Activated T-cell treated with anti-CD3 and anti-CD28 coated beads for 48 hours (primary cell): ENCODE data around the gene EXOC8.

Experiments used
- DNase-seq: peaks from one replicate; pipeline ENCODE4 v3.0.0-alpha.2; 2020; ENCODE audit warnings: low read depth

Gene EXOC8

DNA sequence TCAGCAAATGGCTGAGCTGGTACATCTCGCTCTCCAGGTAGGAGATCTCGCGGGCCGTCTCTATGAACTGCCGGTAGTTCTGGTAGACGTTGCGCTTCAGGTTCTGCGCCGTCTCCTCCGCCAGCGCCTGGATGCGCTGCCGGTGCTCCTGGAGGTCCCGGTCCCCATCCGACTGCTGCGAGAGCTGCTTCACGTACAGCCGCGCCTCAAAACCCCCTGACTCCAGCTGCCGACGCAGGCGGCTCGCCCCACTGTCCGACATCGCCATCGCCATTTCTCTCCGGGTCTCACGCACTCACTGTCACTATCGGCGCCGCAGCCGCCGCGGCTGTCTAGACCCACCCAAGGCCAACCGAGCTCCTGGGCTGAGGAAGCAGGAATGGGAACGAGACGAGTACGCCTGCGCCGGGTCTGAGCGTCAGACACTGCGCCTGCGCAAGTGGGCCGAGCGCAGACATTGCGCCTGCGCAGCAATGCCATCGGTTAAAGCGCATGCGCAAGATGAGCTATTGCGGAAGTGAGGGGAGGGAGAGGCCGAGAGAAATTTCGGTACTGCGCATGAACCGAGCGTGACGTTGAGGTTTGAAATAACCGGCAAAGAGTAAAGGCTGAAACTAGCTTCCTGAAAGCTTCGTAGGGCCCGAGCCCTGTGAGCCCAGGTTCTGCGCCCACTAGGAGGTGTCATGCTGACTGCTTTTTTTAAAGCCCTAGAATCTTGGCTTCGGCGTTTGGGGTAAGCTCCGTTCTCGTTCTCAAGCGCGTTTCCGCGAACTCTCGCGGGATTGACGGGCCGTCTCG lies at the start of gene EXOC8:
Gene EXOC8 (minus strand): TSS at position 381 of the 798 bp plus-strand sequence. CDS start 107 bp downstream, at position 274.
- peak; percentile 97 for DNase-seq

- no peak for DNase-seq
Observed at GRCh38 chr1:231386466-231386865, 48.8 kb upstream of the EXOC8 start.

- no peak for DNase-seq
Observed at GRCh38 chr1:231385416-231385748, 47.7 kb upstream of the EXOC8 start.

GRCh38 chr1:231384696-231385415 lies 47.2 kb upstream of the EXOC8 start:
- DNase-seq = no peak

GRCh38 chr1:231383159-231383860 lies 45.7 kb upstream of the EXOC8 start:
- no peak for DNase-seq

GRCh38 chr1:231382426-231382825 lies 44.8 kb upstream of the EXOC8 start:
- no peak for DNase-seq

DNA sequence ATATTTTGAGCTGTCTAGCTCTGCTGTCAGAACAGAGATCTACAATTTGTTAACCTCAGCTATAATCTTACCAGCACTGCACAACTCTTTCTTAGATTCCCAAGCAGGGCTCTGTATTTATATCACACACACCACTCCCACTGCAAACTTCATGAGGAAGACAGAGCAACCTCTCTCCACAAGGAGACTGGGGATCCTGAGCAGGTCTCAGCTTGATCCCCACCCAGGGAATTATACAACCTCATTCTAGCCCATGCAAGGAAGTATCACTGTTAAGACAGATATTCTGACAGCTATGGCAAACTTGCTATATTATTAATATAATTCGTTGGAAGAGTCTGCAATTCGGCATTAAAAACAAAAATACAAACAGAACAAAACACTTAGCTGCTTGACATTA lies 44.1 kb upstream of the EXOC8 start:
- no peak for DNase-seq

DNA sequence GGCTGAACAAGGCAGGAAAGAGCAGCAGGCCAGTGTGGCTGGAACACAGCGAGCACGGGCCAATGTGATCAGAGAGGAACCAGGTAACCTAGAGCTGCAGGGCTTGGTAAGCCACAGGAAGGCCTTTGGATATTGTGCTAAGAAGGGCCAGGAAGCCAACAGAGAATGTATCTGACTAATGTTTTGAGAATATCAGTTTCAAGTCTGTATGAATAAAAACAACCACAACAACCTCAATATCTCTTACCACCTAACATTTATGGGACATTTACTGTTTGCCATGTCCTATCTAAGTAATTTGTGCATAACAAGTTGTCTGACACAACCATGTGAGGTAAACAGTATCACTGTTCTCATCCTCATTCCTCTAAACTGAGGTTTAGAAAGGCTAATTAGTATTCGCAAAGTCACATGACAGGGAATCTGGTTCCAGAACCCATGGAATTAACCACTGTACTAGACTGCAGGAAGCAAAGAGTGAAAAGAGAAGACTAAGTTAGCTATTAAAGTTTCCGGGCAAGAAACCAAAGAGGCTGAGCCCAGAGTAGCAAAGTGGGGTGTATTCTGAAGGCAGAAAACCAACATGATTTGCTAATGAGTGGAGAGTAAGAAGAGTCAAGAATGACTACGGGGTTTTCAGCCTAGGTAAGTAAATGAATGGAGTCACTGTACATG lies 39.4 kb upstream of the EXOC8 start:
- no peak for DNase-seq

- no peak for DNase-seq
Observed at GRCh38 chr1:231376101-231376500, 38.4 kb upstream of the EXOC8 start.

- DNase-seq = no peak
Observed at GRCh38 chr1:231374394-231374793, 36.7 kb upstream of the EXOC8 start.

GRCh38 chr1:231372501-231372900 lies 34.8 kb upstream of the EXOC8 start:
- DNase-seq = no peak

- no peak for DNase-seq
Observed at GRCh38 chr1:231369282-231369681, 31.6 kb upstream of the EXOC8 start.

- no peak for DNase-seq
Observed at GRCh38 chr1:231364192-231364591, 26.5 kb upstream of the EXOC8 start.

DNA sequence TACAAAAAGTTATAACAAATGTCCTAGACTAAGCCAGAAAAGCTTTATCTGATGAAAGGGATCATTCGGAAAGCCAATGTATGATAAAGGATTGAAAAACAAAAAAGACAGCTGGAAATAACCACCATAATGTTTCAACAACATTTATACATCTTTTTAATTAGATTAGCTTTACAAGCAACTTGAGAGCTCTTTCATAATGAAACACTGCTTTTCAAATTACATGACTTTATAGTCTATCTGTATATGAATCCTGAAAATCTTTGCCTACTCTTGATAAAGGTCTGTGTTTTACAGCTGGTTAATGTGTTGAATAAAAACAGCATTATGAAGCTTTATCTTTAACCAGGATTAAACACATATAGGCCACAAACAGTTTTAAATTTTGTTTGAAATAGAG lies 26.0 kb upstream of the EXOC8 start:
- DNase-seq = no peak

DNA sequence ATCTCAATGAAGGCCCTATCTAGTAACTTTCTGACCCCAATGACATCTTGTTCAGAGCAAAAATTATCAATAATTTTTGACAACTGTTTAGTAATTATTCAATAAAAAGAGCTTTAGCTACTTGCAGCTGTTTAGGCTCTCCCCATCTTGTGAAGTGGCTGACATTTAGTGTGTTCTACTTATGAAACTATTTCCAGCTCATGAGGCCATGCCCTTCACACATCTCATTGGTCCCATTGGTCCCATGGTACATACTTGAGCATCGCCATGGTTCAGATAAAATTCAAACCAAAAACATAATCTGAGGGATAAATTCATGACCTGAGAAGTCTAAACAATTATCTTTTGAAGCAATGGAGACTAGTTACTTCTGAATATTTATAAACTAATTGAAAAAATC lies 24.7 kb upstream of the EXOC8 start:
- DNase-seq = no peak

DNA sequence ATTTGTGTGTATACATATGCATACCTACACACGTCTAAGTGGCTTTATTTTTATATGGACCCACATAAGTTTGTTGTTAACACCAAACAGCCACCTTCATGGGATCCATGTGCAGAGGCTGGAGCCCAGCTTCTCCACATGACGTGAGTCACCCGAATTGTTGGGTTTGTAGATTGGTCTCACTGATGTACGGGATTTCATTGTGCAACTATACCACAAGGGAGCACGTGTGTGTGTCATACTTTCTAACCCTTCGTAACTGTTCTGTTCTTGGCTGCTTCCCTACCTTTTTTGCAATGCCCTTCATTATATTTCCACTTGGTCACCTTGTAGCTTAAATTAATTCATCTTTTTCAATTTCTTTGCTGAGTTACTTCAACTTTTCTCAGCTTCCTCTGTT lies 21.5 kb upstream of the EXOC8 start:
- DNase-seq = no peak

GRCh38 chr1:231357831-231358354 lies 20.2 kb upstream of the EXOC8 start:
- no peak for DNase-seq

DNA sequence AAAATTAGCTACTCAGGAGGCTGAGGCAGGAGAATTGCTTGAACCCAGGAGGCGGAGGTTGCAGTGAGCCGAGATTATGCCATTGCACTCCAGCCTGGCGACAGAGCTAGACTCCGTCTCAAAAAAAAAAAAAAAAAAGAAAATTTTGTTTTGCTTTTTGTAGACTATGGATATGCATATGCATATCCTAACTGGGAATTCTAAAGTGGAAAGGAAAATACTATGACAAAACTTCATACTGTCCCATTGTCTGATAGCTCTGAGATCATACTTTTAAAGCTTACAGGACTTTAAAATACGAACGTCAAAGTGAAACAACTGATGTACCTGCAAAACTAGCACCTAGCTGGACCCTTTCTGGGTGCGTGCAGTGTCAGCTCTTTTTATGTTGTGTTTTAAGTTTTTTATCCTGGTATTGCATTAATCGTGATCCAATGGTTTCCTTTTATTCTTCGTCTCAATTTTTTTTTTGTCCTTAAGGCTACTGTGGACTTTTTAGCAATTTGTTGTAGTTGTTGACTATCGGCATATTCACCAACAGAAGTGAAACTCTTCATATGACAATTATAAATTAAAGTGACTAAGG lies 19.6 kb upstream of the EXOC8 start:
- DNase-seq = no peak

DNA sequence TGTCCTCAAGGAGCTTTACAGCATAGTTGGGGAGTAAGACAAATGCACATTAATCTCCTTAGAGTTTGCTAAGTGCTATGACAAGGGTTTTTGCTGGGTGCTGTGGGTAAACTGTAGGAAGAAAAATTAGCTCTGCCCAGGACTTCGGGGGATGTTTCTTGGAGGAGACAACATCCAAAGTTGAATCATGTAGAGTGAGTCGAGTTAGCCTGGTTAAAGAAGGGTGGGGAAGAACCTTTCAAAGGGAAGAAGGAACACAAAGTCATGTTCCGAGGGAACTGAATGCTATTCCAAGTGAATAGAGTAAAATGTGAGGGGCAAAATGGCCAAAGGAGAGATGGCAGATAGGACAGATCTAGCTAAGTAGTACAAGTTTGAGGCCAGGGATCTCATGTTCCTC lies 17.5 kb upstream of the EXOC8 start:
- no peak for DNase-seq

DNA sequence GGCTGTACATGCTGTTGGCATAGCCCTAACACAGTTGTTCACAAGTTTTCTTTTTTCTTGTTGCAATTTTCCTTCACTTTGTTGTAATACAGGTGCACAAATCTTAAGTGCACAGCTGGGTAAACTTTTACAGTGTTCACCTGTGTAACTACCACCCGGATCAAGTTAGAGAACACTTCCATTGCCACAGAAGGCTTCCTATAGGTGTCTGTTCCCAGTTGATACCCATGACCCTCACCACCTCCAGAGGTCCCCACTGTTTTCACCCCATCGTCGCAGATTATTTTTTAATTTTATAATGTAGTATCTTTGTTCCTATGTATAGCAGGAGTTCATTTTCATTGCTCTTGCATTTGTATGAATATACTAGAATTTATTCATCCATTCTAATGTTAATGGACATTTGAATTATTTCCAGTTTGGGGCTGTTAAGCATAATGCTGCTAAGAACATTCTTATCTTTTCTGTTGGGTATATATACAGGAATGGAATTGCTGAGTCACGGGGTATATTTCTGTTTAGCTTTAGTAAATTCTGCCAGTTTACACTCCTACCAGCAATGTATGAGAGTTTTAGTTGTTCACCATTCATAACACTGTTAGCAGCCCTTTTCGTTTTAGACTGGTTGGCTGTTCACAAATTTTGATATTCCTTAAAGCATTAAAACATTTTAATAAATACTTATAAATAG lies 16.8 kb upstream of the EXOC8 start:
- no peak for DNase-seq

- no peak for DNase-seq
Observed at GRCh38 chr1:231353086-231353485, 15.4 kb upstream of the EXOC8 start.
